NCI-H748 (cell line): Measurements from ENCODE around the gene CFAP20DC.
"Not testable (repeated sequence)": the region's sequence is repeated elsewhere in the genome, so short reads cannot be mapped to it uniquely, and the experiment has no call there.

Experiments
- DNase-seq: peaks from one replicate; lab custom pipeline; 2025; ENCODE audit not compliant: unreplicated experiment; lab: John Stamatoyannopoulos, UW

The CFAP20DC gene

GRCh38 chr3:58874795-58875194, 175.0 kb downstream of the CFAP20DC start:
- DNase-seq, result no peak

DNA sequence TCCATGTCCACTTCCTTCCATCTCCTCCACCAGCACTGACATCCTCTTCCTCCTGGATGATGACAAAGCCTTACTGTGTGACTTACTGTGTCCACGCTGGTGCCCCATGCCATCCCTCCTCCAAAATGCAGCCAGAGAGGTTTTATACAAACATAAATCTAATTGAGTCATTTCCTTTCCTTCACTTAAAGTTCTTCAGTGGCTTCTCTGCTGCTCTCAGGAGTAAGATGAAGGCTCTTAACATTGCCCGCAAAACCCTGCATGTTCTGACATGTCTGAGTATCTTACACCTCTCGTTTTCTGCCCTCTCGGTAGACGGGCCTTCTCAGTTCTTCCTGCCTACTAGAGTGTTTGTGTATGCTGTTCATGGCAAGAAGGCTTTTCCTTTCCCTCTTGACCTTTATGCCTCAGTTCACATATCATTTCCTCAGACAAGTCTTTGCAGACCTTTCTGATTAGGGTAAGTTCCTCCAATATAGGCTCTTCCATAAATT, 175.5 kb downstream of the CFAP20DC start:
- no peak for DNase-seq

- DNase-seq, result no peak
Observed at GRCh38 chr3:58868097-58868779, 181.6 kb downstream of the CFAP20DC start.

DNA sequence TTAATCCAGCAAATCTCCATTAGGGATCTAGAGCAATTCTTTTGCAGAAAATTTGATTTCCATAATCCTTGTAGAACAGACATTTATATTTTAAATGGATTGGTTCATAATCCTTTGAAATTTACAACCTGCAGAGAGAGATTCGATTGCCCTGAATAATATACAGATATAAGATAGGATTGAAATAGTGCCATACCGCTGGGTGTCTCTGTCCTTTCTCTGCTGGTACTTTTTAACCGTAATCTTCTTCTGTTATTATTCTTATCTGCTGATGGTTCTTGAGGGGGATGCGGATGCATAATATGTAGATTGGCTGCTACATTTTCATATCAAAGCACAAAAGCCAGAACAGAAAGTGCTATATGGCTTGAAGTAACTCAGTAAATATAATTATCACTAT, 182.2 kb downstream of the CFAP20DC start:
- no peak for DNase-seq

DNA sequence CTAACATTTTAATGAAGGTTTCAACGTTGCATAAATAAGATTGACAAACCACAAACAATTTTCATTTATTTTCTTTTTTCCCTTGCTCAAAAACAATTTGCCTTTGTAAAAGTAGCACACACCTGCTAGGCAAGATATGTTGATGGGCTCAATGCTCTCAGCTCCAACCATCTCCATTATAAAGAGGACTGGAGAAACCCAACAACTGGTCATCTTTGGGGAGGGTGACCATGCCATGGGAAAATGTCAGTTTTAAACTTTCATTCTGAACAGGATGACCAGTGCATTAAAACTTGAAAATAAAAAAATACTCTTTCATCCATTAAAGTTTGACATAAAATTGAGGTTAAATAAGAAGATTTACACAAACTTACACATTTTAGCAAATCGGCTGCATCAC, 183.7 kb downstream of the CFAP20DC start:
- DNase-seq, result no peak

DNA sequence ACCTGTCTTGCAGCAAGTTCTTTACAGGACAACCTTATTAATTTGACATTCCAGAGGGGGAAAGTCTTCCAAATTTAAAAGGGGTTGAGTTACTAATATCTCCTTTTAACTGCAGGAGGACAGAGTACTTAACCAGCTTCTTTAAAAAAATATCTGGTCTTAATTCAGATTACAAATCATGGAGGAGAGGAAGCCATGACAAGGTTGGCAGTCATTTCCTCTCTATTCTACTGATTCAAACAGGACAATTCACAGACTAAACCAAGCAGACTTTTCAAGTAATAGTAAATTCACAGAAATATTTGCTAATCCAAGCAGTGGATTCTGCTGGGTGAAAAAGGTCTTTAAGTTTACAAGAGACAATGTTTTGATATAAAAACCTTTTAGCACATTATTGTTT, 185.3 kb downstream of the CFAP20DC start:
- DNase-seq, result no peak

DNA sequence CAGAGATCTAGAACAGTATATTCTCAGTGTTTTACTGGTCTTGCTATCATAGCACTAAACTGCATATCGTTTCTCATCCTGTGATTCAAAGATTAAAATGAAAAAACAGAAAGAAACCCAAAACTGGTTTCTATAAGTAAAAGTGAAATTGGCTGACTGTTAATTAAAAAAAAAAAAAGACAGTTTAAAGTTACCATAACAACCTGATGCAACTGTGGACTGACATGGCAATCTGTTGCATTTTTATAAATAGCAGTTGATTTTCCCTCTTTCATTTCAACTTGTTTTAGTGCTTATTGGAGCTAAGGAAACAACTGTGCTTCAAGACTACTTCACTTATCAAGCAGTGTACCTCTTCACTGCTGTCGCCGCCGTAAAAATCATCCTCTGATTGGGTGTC, 186.6 kb downstream of the CFAP20DC start:
- no peak for DNase-seq

- DNase-seq, result no peak
Observed at GRCh38 chr3:58861551-58861950, 188.3 kb downstream of the CFAP20DC start.

DNA sequence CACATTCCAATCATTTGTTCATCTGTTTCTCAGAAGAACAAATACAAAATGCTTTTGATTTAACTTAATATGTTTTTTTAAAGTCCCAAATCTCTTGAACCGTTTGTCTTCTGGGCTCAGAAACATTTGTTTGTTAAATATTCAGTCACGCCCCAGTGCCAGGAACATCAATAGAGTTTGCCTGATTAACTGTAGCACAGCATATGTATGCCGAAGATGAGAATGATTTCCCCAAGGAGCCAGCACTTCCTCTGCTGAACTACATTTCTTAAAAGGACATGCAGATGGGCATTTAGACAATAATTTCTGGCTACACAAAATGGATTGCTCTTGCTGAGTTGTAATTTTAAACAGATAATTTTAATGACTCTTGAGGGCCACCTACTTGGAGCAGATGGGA, 191.7 kb downstream of the CFAP20DC start:
- DNase-seq, result no peak

DNA sequence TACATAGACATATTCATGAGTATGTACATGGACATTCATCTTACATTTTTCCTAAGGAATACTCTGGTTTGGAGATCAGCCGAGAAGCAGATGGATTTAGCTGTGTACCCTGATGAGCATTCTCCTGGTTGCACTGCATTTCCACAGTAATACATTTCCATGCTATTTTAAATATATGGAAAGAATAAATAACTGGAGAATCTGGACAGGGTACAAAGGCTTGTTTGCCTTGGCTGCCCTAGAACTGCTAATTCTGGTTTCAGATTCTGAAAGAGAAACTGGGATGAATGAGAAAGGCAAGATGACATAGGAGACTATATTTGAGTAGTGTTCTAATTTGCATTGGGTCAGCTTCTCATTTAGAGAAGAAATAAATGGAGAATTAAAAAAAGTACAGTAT, 192.4 kb downstream of the CFAP20DC start:
- no peak for DNase-seq

DNA sequence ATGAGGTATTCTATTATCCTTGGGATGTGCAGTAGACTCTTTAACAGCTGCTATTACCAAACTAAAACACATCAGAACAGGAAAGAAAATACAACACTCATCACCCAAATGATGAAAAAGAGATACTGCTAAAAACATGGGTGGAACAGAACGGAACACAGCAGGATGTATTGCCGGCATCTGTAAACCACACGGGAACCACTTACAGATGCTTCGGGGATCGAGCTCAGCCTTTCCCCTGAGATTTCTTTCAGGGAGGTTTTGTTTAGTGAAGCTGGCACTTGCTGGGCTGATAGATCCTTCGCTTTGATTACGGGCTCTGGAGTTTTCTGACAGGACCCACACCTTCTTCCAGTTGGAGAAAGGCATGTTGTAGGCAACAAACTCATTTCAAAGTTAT, 201.0 kb downstream of the CFAP20DC start:
- DNase-seq, result no peak

DNA sequence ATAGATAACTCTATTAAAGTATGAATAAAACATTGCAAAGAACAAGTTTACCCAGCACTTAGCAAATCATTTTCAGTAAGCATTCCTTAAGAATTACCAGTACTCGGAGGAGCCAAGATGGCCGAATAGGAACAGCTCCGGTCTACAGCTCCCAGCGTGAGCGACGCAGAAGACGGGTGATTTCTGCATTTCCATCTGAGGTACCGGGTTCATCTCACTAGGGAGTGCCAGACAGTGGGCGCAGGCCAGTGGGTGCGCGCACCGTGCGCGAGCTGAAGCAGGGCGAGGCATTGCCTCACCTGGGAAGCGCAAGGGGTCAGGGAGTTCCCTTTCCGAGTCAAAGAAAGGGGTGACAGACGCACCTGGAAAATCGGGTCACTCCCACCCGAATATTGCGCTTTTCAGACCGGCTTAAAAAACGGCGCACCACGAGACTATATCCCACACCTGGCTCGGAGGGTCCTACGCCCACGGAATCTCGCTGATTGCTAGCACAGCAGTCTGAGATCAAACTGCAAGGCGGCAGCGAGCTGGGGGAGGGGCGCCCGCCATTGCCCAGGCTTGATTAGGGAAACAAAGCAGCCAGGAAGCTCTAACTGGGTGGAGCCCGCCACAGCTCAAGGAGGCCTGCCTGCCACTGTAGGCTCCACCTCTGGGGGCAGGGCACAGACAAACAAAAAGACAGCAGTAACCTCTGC, 207.6 kb downstream of the CFAP20DC start:
- DNase-seq, result not testable (repeated sequence)

- peak; percentile 20 for DNase-seq
Observed at GRCh38 chr3:58840949-58841348, 208.9 kb downstream of the CFAP20DC start.

- no peak for DNase-seq
Observed at GRCh38 chr3:58839964-58840363, 209.9 kb downstream of the CFAP20DC start.

DNA sequence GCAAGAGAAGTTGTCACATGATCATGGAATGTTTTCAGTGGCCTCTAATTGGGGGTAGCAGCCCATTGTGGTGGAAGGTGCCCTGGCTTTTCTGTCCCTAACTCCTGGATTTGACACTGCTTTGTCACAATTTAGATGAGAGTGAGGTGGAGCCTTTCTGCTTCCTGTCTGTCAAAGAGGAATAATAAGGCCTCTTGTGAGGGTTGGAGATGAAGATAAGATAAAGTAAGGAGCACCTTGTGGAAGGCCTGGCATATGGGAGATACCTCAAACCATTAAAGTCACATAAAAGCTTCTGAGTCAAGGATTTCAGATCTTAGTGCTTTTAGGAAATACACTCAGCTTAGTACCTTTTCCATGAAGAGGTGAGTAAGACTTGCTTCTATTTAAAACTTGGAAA, 210.6 kb downstream of the CFAP20DC start:
- no peak for DNase-seq

- no peak for DNase-seq
Observed at GRCh38 chr3:58837856-58838255, 212.0 kb downstream of the CFAP20DC start.

DNA sequence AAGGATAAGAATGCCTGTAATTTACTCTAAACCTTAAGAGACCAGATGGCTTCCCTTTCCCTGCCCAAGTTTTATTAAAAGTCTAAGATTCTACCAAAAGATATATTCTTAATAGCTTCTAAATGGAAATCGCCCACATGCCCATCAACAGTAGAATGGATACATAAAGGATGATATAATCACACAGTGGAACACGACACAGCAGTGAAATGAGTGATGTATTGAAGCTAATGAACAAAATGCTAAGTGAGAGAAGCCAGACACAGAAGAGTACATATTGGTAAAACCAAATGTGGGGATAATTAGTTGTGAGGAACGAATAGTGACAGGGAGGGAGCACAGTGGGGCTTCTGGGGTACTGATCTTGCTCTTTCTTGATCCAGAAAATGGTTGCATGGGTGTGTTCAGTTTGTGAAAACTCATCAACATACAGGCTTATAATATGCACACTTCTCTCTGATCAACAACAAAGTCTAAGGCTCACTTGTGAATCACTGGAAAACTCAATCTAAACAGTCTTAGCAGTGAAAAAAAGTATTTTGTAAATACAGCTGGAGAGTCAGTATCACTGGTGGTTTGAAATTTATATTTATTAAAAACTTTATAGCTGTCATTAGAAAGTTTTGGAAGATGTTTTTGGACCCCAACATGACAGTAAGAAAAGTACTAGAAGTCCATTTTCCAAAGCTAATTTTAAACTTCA, 212.5 kb downstream of the CFAP20DC start:
- no peak for DNase-seq

- no peak for DNase-seq
Observed at GRCh38 chr3:58835086-58835485, 214.7 kb downstream of the CFAP20DC start.

DNA sequence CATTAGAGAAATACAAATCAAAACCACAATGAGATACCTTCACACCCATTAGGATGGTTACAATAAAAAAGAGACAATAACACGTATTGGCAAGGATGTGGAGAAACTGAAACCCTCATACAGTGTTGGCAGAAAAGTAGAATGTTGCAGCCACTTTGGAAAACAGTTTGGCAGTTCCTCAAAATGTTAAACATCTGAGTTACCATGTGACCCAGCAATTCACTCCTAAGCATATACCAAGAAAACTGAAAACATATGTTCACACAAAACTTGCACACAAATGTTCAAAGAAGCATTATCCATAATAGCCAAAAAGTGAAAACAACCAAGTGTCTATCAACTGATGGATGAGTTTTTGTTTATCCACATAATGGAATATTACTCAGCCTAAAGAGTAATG, 216.3 kb downstream of the CFAP20DC start:
- DNase-seq, result no peak

DNA sequence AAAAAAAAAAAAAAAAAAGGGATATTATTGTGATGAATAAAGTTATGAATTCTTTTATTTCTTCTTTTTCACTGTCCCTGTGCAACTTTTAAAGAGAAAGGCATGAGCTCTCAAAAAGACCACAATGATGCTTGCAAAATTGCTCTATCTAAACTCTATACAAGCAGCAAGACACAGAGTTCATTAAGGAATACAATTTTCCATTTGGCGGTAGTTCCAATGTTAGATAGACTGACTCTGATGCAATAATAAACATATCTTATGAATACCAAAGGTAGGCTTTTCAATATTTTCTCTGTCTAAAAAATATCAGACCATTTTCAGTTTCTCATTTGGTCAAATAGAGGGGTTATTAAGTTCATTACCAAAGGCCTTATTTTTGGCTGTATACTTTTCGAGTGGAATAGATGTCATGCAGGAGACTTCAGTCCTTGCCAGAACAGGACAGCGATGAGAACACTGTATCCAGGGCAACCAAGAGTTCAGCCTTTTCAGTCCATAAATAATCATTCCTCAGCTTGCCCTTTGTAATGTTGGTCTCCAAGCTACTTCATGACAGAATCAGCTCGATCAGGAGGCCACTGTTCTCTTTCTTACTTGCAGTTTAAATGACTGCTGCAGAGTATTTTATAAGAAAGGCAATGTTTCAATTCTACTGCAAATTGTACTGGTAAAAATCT, 220.4 kb downstream of the CFAP20DC start:
- DNase-seq, result no peak

- DNase-seq, result no peak
Observed at GRCh38 chr3:58824777-58825176, 225.0 kb downstream of the CFAP20DC start.
